Ecto neural progenitor cell (in vitro differentiated cells): Measurements from ENCODE around the gene RGS9.

Experiments used
- DNase-seq: peaks from one replicate; pipeline ENCODE4 v3.0.0-alpha.2; 2018; ENCODE audit warnings: low spot score

The RGS9 gene

DNA sequence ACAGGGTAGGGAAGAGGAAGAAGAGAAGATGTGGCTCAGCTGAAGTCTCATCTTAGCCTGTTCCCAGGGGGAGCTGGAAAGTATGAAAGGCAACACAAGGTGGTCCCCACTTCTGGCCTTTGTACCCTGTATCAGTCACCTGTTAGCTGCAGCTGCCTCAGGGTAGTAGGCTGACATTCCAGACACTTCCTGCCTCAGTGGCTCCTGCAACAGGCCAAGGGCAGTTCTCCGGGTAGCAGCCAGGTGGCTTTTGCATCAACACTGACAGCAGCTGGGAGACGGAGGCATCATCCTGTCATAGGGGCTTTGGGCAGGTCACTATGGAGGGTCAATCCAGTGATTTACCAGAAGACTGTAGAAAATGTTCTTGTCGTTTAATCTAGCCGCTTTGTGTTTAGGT is 124.0 kb downstream of the RGS9 start:
- no peak for DNase-seq

GRCh38 chr17:65261682-65262636 is 124.8 kb downstream of the RGS9 start:
- DNase-seq = no peak

DNA sequence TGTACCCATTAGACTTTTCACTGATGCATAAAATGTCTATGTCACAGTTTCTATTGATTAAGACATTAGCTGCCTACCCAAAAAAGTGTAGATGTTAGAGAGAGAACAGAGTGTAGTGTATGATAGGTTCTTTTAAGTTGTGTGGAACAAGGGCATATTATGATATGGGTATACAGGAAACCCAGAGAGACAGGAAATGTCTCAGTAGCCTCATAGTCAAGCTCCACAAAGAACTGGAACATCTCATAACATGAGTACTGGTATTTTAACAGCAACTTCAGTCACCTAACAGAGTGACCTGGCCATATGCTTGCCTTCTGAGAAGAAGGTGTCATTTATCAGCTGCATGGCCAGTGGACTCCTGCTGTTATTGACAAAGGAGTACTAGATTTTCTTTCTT is 128.1 kb downstream of the RGS9 start:
- DNase-seq = no peak

DNA sequence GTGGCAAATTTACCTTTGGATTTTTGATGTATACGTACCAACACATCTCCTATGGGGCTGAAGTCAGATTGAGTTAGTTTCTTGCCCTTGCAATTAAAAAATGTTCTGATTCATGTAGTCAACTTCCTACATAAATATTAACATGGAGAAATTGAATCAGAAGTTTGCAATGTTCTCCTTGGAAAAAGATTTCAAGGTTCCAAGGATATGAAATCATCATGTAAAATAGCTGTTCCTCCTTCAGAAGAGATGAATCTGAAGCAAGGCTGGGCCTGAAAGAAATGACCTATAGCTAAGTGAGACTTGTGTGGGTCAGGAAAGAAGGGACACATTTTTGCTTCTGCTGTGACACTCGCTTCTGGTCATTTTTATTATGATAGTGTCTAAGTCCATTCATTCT is 131.7 kb downstream of the RGS9 start:
- no peak for DNase-seq

DNA sequence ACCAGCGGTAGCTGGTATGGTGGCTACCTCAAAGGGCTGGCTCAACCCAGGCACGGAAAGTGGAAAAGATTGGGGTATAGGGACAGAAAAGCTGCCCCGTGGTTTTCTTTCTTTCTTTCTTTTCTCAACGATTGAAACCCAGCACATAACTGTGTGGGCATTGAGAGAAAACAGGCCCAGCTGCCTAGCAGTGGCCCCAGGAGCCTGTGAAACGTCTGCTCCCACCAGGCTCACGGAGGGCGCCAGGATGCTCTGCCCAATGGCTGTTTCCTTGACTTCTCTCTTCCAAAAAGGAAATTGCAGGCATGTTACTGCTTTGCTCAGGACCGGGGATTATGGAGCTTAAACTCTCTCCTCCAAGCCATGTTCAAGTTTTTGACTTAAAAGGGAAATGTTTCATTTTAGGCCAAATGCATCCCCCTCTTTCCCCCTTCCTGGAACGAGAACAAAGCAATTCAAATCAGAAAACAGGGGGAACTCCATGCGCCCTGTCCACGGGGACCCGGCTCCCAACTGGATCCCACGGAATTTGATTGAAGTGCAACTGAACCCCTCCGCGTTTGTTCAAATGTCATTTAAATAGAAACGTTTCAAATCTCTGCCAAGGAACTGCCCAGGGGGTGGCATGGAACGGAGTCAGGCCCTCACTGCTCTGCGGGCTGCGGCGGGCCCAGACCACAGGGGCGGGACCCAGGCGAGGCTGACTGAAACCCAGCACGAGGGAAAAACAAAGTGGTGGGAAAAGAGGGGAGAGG is 133.5 kb downstream of the RGS9 start:
- DNase-seq = no peak

DNA sequence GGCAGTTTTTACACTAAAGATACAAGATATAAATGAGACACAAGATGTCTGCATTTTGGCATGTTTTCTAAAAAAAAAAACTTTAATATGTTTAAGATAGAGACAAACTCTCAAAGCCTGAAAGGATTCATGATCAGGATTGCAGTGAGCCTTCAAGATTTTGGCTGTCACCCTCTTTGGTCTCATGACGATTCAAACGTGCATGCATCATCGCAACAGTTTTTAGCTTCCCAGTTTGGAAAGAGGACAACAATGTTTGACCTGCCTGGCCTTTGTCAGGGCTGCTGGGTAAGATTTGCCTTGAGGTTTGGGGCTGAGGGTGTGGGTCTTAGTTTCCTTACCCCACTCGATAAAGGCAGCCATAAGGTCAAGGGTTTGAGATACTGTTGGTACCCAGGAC is 134.1 kb downstream of the RGS9 start:
- no peak for DNase-seq
